ENCODE measurements around the gene HECTD1. TPM values are rescaled to one million over a fixed set of nuclear protein-coding genes. Genes with fewer than 3 reads are reported as not detected.

The HECTD1 gene
- total RNA-seq, 1 donor from 2014 or later: 291 TPM

Other genes starting within 250 kb of the HECTD1 start
- gene AP4S1, start 182.1 kb downstream of the HECTD1 start, total RNA-seq: 1.8 and 2.8 TPM in 2 replicates
- 76.9 and 95.5 TPM in 2 replicates for gene STRN3, start 181.4 kb downstream of the HECTD1 start, total RNA-seq
- 15.5 and 15.8 TPM in 2 replicates for gene HEATR5A, start 212.8 kb upstream of the HECTD1 start, total RNA-seq
- 36.2 and 57.9 TPM in 2 replicates for gene DTD2, start 249.7 kb upstream of the HECTD1 start, total RNA-seq